Activated CD4-positive, alpha-beta T cell treated with anti-CD3 and anti-CD28 coated beads, Interleukin-2, Interleukin-6, amounts not matched to agents 100 ng/mL and 50 ng/mL, durations not matched to agents 16 hours and 8 hours (primary cell): ENCODE results near the gene VCAN.
A peak's percentile ranks its signal among the peaks of the same experiment; 100 is the strongest.
"Not testable (repeated sequence)": the region's sequence is repeated elsewhere in the genome, so short reads cannot be mapped to it uniquely, and the experiment has no call there.

ENCODE experiments used
- DNase-seq: peaks from one replicate; pipeline ENCODE4 v3.0.0-alpha.2; 2020

Gene VCAN

DNA sequence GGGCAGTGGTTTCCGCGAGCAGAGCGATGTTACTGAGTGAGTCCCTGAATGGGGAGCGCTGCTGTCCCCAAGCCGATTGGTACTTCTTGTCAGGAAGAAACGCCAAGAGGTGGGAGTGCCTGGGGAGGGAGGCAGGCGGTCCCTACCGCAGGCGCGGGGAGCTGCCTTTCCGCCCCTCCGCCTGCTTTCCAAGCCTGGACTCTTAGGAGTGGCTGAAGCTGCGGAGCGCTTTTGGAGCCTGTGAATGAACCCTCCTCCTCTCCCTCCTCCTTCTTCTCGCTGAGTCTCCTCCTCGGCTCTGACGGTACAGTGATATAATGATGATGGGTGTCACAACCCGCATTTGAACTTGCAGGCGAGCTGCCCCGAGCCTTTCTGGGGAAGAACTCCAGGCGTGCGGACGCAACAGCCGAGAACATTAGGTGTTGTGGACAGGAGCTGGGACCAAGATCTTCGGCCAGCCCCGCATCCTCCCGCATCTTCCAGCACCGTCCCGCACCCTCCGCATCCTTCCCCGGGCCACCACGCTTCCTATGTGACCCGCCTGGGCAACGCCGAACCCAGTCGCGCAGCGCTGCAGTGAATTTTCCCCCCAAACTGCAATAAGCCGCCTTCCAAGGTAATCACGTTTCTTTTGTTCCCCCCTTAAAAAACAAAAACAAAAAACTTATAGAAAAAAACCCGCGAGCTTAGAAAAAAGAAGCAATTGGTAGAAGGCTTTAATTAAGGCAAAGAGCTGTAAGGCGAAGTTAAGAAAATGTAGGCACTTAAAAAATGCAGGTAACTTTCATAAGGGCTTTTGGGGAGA is at the start of gene VCAN:
Gene VCAN (plus strand): TSS at position 340 of the 808 bp plus-strand sequence. CDS start 11,775 bp downstream, outside the sequence.
- no peak for DNase-seq

DNA sequence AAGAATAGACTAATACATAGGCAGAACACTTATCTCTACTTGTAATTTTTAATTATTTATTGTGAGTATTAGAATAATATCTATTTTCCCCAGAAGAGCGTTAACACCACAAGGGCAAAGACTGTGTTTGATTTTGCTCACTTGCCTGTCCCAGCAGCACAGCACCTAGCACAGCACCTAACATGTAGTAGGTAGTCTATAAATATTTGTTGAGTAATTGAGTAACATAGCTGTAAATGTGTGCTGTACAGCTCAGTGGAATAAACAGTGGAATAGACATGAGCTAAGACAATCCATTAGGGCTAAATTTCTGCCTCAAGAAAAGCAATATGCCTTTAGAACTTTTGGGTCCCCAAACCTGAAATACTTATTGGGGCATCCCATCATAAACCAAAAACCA is 49.3 kb upstream of the VCAN start:
- no peak for DNase-seq

DNA sequence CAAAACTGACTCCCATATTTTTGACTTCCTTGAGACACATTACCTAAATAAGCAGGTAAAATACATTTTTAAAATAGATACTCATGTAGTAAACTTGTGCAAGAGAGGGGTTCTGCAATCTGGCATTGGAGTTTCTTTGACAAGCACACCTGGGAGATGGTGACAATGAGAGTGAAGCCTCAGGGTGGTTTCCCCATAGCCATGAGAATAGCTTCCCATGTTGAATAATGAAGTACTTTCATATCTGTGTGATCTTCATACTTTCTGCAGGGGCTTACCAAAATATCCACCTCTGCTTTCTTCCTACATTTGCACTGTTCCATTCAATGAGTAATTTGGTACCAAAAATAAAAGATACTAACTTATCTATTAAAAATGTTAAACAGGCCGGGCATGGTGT is 44.7 kb upstream of the VCAN start:
- DNase-seq = no peak

DNA sequence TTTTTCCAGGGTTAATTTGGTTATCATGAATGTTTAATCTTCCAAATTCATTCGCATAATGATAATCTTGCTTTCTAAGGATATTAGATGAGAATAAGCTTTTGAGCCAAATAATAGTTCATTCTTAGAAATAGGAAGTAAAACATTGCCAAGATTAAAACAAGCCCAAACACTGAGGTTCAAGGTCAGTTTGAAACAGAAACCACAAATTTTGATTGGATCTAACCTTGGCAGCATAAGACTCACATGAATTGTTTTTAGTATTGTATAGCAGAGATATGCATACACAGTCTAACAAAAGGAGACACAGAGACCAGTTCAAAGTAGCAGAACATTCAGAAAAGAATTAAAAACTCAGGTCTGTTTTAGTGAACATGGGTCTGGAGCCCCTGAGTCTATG is 43.4 kb upstream of the VCAN start:
- DNase-seq = no peak

DNA sequence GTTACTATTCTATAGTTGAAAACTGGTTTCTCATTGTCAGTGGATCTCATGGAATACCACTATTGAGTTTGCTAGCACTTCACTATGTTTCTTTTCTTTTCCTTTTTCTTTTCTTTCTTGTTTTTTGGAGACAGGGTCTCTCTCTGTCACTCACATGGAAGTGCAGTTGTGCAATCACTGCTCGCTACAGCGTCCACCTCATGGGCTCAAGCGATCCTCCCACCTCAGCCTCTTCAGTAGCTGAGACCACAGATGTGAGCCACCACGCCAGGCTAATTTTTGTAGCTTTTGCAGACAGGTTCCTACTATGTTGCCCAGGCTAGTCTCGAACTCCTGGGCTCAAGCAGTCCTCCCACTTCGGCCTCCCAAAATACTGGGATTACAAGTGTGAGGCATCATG is 42.7 kb upstream of the VCAN start:
- no peak for DNase-seq

DNA sequence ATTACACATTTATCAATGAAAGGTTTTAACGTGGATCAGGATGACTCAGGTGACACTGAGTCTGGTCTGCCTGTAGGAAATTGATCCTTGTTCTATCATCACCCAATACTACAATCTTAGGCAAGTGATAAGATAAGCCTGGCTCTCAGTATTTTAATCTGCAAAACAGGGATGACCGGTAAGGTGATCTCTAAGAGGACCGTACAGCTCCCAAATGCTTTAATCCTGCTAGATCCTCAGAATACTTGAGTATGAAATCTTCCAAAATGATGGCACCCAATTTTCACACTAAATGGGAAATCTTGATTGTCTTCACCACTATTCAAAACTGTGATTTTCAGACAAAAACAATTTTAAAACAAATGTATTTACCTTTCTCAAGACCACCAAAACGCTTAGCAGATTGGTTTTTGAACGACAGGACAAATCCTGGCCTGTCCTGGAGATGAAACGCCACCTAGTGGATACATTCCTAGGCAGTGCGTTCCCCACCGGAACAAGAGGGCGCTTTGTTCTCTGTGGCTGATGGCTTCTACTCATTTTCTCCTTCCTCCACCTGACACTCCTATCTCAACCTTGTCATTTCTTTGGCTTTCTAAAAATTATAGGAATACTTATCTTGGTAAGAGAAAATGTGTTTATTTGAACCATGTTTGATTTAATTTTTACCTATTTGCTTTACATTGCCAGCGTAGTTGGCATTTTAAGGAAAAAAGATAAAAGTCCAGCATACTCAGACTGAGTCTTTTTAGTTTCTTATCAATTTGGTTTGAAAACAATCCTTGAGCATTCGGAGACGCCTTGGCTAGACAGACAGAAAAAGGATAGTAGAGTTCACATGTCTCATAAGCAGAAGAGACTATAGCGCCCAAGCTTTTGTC is 41.2 kb upstream of the VCAN start:
- peak; percentile 69 for DNase-seq

DNA sequence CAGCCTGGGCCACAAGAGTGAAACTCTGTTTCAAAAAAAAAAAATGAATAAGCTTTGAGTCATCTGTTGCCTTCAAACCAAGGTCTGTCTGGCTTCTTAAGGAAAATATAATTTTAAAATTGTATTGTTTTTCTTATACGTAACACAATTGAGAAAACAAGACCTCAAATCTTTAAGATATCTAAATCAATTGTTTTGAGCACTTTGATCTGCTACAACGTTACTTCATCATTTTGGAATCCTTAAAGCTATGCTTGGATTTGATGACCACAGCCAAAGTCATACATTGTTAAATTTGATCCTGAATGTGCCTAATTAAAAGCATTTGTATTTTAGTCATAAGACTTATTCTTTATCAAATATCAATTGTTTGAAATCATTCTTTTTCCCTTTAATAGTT is 37.7 kb upstream of the VCAN start:
- no peak for DNase-seq

DNA sequence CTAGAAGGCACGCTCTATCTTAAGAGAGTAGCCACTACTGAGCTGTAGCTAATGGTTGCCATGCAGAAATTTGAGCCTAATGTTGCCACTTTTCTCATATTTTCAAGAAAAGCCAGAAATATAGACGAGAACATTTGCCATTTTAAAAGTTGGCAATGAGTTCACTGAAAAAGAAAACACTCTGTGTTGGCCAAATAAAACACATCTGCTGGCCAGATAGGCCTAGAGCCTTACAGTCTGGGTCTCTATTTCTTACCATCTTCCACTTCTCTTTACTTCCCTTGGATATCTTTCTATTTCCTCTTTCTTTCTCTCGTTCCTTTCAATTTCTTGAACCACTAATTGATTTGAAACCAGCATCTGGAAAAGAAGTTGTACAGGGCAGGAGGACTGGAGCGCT is 36.6 kb upstream of the VCAN start:
- DNase-seq = no peak

DNA sequence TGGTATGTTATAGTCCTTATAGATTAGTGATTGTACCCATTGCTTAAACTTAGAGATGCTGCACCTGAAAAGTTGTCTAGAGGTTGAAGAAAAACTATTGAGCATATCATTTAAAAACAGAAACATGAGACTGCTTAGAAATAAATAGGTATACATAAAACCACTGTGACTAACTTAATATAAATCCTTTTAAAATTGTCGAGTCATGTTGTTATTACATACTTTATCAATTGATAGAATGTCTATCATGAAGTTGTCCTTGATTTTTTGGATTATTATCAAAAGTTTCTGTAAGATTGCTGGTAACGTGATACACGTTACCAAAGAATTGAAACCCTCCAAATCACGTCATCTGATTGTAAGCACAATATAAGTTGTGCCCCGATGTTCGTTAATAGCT is 35.3 kb upstream of the VCAN start:
- DNase-seq = no peak

DNA sequence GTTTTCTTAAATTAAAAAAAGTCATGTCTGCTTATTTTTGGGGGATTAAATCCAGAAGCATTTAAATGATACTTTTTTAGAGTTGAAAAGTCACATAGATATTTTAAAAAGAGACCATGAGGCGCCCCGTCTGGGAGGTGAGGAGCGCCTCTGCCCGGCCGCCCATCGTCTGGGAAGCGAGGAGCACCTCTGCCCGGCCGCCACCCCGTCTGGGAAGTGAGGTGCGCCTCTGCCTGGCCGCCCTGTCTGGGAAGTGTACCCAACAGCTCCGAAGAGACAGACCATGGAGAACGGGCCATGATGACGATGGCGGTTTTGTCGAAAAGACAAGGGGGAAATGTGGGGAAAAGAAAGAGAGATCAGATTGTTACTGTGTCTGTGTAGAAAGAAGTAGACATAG is 33.8 kb upstream of the VCAN start:
- not testable (repeated sequence) for DNase-seq

DNA sequence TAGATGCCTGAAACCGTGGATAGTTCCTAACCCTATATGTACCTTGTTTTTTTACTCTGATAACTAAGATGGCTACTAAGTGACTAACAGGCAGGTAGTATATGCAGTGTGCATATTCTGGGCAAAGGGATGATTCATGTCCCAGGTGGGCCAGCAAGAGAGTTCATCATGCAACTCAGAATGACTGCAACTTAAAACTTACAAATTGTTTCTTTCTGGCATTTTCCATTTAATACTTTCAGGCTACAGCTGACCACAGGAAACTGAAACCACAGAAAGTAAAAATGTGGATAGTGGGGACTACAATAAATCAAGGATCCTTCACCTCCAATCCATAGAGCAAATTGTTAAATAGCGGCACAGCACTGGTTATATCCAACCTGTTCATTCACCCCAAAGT is 30.7 kb upstream of the VCAN start:
- DNase-seq = no peak

DNA sequence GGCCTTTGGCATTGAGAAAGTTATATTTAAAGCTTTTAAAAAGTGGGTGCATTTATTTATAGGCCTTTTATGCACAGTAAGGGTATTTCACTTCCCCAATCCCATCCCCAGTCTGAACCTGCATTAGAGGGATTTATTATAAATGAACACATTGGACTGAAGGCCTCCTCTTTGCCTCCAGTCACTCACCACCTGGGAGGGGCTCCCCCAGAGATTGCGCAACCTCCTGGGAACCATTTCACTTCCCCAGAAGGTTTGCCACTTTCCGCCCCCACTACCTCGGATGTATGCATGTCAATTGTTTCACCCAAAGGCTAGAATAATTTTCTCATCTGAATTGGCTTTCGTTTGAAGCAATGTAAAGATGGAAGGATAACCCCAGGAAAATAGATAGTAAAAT is 29.8 kb upstream of the VCAN start:
- no peak for DNase-seq

DNA sequence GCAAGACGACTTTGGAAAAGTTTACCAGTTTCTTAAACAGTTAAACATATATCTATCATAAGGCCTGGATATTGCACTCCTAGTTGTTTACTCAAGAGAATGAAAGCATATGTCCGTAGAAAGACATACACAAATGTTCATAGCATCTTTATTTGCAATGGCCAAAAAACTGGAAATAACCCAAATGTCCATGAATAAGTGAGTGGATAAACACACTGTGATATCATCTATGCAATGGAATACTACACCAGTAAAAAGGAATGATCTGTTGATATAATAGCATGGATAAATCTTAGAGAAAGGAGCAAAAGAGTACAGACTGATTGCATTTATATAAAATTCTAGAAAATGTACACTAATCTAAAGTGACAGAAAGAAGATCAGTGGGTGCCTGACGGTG is 28.0 kb upstream of the VCAN start:
- DNase-seq = no peak

DNA sequence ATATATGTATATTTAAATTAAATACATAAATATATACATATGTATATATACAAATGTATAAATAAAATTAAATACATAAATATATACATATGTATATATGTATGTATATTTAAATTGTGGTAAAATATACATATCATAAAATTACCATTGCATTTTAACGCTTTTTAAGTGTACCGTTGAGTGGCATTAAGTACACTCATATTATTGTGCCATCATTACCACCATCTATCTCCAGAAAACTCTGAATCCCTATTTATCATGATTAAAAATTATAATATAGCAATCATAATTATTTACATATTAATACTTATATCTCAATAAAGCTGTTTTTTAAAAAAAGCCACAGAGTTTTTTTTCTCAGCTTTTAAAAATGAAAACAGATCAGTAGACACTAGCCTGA is 27.1 kb upstream of the VCAN start:
- DNase-seq = no peak

DNA sequence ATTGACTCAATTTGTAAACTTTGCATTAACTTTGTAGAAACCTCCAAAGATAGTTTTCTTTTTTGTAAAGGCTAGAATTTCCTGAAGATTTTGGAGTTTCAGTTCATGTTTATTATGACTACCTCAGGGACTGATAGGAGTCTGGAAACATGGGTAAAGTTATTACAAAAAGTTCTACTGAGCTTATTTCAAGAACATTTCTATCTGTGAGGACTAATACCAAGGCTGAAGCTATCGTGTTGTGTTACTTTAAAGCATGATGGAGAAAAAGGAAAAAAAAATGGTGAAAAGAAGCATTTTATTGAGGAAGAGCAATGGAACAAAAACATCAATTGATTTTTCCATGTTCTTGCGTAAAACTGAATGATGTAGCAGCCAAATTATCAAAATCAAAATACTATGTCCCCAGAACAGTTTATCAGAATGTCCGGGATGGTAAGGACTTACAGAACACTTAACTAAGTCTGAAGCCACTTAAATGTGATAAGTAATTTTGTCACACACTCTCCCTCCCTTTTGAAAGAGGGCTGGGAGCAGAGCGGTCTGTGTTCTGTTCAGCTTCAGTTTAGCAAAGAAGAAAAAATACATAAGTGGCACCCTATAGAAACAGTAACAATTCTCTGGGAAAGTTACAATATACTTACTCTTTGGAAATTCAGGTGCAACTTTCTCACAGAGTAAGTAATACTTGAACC is 25.1 kb upstream of the VCAN start:
- DNase-seq = no peak

DNA sequence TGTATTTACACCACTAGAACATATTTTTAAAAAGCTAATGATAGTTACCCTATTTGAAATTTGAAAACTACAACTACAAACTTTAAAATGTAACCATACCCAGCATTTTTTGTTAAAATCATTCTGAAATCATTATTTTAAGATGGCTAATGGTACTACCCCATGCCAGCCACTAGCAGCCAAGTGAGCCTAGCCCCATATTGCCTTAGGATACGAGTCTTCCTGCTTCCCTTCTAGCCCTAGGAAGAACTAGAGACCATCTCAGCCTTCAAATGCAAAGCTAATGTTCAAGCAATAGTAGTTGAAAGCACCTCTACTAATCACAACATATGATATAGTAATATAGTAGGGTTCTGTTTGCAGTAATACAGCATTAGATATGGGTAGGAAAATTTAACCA is 24.0 kb upstream of the VCAN start:
- DNase-seq = no peak

DNA sequence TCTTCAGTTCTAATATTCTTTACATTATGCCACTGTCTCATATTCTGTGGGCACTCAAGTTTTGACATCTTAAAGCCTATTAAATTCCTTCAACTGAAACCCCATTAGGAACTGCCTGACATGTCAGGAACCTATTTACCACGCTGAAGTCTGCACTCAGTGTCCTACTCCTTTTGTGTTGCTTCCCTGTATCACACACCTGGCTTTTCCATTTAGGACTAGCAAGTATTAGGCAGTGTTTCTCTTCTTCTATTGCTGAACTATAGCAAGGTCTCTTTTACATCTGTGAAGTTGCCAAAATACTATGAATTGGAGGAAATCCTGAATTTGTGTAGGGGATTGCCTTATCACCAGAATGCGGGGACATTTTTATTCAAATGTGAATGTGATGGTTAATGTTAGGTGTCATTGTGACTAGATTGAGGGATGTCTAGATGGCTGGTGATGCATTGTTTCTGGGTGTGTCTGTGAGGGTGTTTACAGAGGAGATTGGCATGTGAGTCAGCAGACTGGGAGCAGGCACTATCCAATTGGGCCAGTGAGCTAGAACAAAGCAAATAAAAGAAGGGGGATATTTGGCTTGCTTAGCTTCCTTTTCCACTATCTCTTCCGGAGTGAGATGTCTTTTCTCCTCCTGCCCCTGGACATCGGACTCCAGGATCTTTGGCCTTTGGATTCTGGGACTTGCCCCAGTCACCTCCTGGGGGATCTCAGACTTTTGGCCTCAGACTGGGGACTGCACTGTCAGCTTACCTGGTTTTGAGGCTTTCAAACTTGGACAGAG is 21.2 kb upstream of the VCAN start:
- no peak for DNase-seq

DNA sequence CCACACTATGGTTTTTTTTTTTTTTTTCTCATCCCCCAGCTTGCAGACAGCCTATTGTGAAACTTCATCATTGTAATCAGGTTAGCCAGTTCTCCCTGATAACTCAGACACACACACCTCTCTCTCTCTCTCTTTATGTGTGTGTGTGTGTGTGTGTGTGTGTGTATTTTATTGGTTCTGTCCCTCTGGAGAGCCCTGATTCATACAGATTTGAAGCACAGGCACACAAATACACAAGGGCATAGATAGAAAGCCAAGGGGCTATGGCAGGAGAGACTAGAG is 20.6 kb upstream of the VCAN start:
- no peak for DNase-seq

DNA sequence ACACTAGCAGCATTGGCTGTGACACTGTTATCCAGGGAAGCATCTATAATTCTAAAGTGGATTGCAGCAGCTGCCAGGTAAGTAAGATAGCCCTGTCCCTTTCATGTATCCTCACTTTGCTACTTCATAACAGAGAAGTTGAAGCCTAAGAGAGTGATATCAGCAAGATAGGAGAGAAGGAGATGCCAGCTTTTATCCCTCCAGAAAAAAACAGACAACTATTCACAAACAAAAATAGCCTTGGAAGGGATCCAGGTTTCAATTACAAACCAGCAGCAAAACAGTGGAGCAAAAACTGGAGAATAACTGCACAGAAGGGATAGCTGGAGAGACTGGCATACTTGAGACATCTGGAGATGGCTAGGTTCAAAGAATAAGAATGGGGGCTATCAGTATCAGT is 19.6 kb upstream of the VCAN start:
- DNase-seq = no peak

DNA sequence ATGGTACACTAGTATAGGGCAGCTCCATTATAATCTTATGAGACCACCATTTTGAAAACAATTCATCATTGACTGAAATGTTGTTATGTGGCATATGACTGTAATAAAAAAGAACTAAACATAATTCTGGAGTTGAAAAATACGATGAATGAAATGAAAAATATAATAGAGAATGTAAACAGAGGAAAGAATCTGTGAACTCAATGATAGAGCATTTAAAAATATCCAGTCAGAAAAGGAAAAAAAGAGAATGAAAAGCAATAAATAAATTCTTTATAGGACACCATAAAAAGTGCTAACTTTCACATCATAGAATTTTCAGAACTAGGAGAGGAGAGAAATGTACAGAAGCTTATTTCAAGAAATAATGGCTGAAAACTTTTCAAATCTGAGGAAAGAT is 17.6 kb upstream of the VCAN start:
- no peak for DNase-seq

DNA sequence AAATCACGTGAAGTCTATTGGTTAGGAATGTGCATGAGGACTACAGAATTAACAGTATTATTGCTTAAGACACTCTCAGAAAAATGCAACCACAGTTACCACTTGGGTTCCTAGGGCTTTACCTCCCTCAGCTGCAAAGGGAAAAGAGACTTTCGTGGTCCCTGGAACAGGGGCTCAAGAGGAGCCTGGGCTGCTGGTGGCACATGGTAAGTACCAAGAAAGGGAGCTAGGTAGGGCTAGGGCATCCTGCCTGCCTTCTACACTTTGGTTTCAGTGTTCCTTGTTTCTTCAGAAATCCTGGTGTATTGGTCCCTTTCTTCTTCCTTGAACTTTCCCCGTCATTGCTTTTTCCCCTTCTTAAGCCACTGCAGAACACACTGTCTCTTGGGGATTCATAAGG is 7.3 kb upstream of the VCAN start:
- DNase-seq = no peak

DNA sequence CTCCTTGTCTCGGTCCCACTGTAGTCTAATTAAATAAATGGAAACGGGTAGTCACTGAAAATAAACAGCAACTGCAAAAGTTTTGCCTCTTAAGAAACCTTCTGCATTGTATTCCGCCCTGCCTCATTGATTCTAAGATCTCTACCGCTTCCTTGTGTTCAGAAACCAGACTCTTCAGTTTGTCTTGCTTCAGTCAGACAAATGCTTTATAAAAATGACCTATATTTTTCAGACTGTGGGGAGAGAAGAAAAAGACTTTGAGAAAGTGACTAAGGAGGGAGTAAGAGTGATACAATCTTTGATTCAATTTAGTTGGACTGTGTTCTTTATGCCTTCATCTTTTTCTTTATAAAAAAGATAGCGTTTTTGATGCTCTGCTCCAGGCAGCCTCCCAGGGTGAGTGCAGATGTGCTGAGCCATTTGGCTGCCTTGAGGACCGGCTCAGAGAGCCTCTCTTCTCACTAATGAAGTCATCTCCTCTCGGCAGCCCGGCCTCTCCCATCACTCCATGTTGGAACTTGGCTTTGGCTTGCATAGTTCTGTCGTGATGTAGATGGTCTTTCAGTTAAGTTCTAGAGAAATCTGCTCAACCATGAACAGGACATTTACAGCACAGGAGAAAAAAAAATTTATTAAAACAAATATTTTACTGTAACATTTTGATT is 4.0 kb upstream of the VCAN start:
- DNase-seq = no peak

DNA sequence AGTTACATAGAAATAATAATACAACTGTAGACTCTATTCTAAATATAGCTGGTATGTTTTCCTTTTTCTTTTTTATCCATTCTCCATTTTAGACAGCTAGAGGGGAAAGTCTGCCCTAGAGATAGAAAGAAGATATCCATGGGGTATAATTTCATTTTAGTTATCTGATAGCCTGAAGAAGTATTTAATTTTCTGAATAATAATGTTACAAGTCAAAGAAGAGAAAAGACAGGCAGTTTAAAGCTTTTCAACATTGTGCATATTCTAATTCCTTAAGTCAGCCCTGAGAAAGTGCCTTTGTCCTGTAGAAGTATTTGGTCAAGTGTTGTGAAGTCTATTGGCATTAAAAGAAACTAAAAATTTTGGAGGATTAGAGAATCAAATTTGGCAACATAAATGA is 2.5 kb upstream of the VCAN start:
- no peak for DNase-seq
